Measurements from ENCODE around the gene FAT1.

FAT1 gene

DNA sequence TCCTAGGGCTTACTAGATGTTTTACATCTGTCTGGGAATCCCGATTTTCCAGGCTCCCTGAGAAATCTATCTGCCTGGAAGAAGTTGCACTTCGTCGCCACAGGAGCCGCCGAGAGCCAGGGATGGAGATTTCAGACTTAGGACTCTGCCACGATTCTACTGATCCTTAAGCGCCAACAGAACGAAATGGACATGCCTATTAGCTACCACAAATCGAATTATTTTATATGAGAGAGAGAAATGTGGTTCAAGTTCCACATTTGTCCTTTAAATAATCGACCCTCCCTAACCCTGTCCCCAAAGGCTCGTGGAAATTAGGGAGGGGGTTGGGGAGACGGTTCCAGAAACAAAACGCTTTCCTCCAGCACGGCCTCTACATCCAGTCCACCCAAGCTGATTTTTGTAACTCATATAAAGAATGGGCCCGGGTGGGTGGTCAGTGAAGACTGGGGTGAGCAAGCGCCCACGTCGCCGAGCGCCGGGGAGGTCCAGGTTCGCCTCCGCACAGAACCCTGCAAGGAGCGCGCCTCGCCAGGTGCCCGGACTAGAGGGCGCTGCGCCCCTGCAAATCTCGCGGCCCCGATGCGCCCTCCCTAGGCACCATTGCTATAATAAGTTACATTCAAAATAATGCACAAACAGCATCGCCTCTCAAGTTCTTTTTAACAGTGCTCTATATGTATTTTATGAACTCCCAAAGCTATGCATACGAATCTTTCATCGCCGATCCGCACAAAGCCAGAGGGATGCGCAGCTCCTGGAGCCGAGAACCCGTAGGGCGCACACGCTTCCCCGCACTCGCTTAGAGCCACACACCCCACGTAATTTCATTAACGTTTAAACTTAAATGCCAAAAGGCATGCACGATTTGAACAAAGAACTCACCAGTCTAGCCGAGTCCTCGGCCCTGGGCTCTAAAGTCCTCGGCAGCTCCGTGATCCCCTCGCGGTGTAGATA, 2.1 kb upstream of the FAT1 start:
- peak overlapping the region; percentile 80 for H3K27ac ChIP-seq (ENCODE audit: low read depth, low read length)
- peaks cover 1 to 17% of the 10 kb centered on the region in 2 donors for H3K4me1 ChIP-seq (ENCODE audit: control insufficient read depth in 1 of 2, insufficient read depth in 2 of 2, low read length in 2 of 2)
- no peaks in the 10 kb centered on the region for H3K36me3 ChIP-seq (ENCODE audit: control insufficient read depth in 1 of 2, insufficient read depth in 2 of 2, low read length in 2 of 2)
- no peaks in the 10 kb centered on the region for H3K9me3 ChIP-seq (ENCODE audit: control insufficient read depth in 1 of 2, low read length in 2 of 2)
- peak overlapping the region; percentile 78 to 87 for H3K4me3 ChIP-seq (ENCODE audit: low read depth in 1 of 2, low read length in 2 of 2)
- H3K27me3 ChIP-seq (ENCODE audit: control insufficient read depth in 1 of 2, insufficient read depth in 2 of 2, low read length in 2 of 2): peaks cover 0 to 3% of the 10 kb centered on the region in 2 donors
- H3K9ac ChIP-seq (ENCODE audit: low read depth in 1 of 2, low read length in 2 of 2): peak overlapping the region; percentile 68 to 87

DNA sequence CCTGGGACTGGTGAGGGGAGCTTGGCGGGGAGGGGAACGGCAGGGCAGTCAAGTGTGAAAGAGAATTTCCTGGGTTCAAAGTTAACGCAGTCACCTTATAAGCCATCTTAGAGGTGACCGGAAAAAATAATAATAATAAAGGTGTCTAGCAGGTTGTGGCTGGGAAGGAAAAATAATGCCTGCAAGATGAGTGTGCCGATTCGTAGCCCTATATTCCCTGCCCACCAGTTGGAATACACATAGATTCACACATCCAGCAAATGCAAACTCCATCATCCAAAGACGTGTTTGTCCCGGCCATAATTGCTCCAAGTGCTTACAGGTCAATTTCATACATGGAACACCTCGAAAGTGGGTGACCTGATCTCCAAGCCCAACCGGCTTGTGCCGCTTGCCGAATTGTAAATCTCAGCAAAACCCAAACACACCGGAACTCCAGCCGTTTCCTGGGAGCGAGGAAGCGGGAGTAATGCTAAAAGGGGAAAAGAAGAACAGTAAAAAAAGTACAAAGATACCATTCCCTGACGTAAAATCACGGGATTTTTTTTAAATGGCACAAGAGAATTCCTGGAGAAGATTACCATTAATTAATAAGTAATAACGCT, 1.3 kb upstream of the FAT1 start:
- H3K36me3 ChIP-seq (ENCODE audit: control insufficient read depth in 1 of 2, insufficient read depth in 2 of 2, low read length in 2 of 2): no peaks in the 10 kb centered on the region
- H3K4me1 ChIP-seq (ENCODE audit: control insufficient read depth in 1 of 2, insufficient read depth in 2 of 2, low read length in 2 of 2): peaks cover 0 to 17% of the 10 kb centered on the region in 2 donors
- H3K9me3 ChIP-seq (ENCODE audit: control insufficient read depth in 1 of 2, low read length in 2 of 2): peaks cover 2 to 6% of the 10 kb centered on the region in 2 donors
- peaks cover 0 to 3% of the 10 kb centered on the region in 2 donors for H3K27me3 ChIP-seq (ENCODE audit: control insufficient read depth in 1 of 2, insufficient read depth in 2 of 2, low read length in 2 of 2)
- H3K9ac ChIP-seq (ENCODE audit: low read depth in 1 of 2, low read length in 2 of 2): peak overlapping the region; percentile 68 to 87
- peak overlapping the region; percentile 76 for H3K27ac ChIP-seq (ENCODE audit: low read depth, low read length)
- H3K4me3 ChIP-seq (ENCODE audit: low read depth in 1 of 2, low read length in 2 of 2): peak overlapping the region; percentile 78 to 87

DNA sequence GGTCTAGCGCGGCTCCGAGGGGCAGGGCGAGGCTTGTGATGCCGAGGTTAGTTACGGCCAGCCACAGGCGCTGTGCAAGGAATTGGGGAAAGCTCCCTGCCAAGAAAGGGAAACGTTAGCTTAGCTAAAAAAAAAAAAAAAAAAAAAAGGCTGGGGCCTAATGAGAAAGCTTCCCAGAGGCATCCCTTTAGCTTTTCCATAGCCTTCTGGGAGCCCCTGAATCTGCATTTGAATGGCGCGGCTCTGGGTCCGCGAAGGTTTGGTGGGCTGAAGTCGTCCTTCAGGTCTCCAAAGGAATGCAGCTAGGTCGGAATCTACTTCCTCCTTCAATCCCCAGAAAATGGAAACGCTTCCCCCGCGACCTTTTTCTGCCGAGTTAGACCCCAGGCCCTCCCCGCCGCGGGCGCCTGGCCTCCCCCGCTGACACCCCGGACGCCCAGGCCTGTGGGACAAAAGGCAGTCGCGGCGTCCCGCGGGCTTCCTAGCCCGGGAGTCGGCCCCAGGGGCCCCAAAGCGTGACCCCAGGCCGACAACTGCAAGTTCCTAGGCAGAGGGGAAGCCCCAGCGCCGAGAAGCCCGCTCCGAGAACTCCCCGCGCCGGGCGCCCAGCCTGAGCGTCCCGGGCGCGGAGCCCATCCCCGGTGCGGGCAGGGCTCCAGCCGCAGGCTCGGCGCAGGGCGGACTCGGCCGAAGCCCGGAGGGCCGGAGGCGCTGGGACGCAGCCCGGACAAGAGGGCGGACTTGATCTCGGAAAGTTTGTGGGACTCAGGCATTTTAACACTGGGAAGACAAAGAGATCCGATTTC, 605 bp upstream of the FAT1 start:
- peaks cover 0 to 12% of the 10 kb centered on the region in 2 donors for H3K4me1 ChIP-seq (ENCODE audit: control insufficient read depth in 1 of 2, insufficient read depth in 2 of 2, low read length in 2 of 2)
- no peaks in the 10 kb centered on the region for H3K36me3 ChIP-seq (ENCODE audit: control insufficient read depth in 1 of 2, insufficient read depth in 2 of 2, low read length in 2 of 2)
- H3K4me3 ChIP-seq (ENCODE audit: low read depth in 1 of 2, low read length in 2 of 2): peak overlapping the region; percentile 78 to 87
- peaks cover 0 to 3% of the 10 kb centered on the region in 2 donors for H3K27me3 ChIP-seq (ENCODE audit: control insufficient read depth in 1 of 2, insufficient read depth in 2 of 2, low read length in 2 of 2)
- H3K9ac ChIP-seq (ENCODE audit: low read depth in 1 of 2, low read length in 2 of 2): peak overlapping the region; percentile 68 to 87
- peaks cover 9 to 12% of the 10 kb centered on the region in 2 donors for H3K9me3 ChIP-seq (ENCODE audit: control insufficient read depth in 1 of 2, low read length in 2 of 2)
- H3K27ac ChIP-seq (ENCODE audit: low read depth, low read length): peak overlapping the region; percentile 76

DNA sequence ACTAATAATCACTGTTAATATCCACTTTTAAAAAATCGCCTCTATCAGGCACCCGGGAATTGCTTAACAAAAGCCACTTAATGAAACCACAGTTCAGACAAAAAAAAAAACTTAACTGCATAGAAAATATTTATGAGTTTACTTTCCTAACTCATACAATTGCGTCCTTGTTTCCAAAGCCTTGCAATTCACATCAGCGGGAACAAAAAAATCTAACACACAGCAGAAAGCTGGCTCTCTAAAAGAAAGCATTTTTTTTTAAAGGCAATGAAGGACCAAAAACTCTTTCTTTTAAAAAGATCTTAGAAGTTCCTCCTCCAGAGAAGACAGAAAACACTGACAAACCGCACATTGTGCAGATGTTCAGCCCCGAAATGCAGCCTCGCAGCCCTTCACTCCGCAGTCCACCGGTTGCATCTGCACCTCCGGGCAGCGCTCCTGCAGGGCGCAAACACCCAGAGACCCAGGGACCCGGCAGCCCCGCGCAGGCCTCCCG, 812 bp downstream of the FAT1 start:
- Histone ChIP-seq H3K9ac (ENCODE audit: low read depth in 1 of 2, low read length in 2 of 2) (peak overlapping the region; percentile 40 to 59), H3K36me3 (ENCODE audit: control insufficient read depth in 1 of 2, insufficient read depth in 2 of 2, low read length in 2 of 2) (no peaks in the 10 kb centered on the region), H3K27me3 (ENCODE audit: control insufficient read depth in 1 of 2, insufficient read depth in 2 of 2, low read length in 2 of 2) (peaks cover 0 to 3% of the 10 kb centered on the region in 2 donors), H3K4me1 (ENCODE audit: control insufficient read depth in 1 of 2, insufficient read depth in 2 of 2, low read length in 2 of 2) (peaks cover 0 to 3% of the 10 kb centered on the region in 2 donors), H3K4me3 (ENCODE audit: low read depth in 1 of 2, low read length in 2 of 2) (peak overlapping the region; percentile 70 to 78), H3K9me3 (ENCODE audit: control insufficient read depth in 1 of 2, low read length in 2 of 2) (peaks cover 9 to 15% of the 10 kb centered on the region in 2 donors), H3K27ac (ENCODE audit: low read depth, low read length) (no peak overlapping the region)

DNA sequence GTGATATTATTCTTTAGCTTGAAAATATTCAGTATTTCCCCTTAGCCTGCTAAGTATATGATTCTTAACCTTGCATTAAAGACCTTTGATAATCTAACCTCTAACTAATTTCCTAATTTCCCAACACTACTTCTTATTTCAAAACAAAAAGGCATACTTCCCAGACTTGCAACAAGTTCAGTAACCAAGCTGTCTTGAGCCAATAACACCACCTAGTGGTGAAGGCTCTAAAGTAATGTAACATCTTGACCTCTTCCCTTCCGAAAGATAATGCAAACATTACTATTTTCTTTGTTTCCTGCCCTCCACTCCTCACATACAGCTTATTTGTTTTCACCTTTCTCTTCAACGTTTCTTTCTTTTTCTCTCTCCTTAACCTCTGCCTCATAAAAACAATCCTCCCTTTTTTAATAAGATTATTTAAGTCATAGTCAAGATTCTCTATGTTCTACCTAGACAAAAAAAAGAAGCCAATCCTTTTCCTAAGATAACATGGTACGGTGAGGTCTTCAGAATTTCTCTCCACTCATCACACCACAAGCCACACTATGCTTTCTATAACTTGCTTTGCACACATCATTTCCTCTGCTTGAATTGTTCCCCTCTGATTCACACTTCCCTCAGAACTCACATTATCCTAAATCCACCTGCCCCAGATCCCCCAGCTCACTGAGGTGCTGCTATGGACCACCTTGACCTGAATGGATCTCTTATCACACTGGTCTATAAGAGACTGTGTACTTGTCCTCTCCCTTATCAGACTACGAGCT, 3.5 kb downstream of the FAT1 start:
- no peak overlapping the region for H3K27ac ChIP-seq (ENCODE audit: low read depth, low read length)
- no peaks in the 10 kb centered on the region for H3K36me3 ChIP-seq (ENCODE audit: control insufficient read depth in 1 of 2, insufficient read depth in 2 of 2, low read length in 2 of 2)
- H3K4me3 ChIP-seq (ENCODE audit: low read depth in 1 of 2, low read length in 2 of 2): peak overlapping the region in 1 of 2 donors; percentile 18
- no peaks in the 10 kb centered on the region for H3K27me3 ChIP-seq (ENCODE audit: control insufficient read depth in 1 of 2, insufficient read depth in 2 of 2, low read length in 2 of 2)
- H3K9me3 ChIP-seq (ENCODE audit: control insufficient read depth in 1 of 2, low read length in 2 of 2): peaks cover 9 to 15% of the 10 kb centered on the region in 2 donors
- peaks cover 0 to 7% of the 10 kb centered on the region in 2 donors for H3K4me1 ChIP-seq (ENCODE audit: control insufficient read depth in 1 of 2, insufficient read depth in 2 of 2, low read length in 2 of 2)
- no peak overlapping the region for H3K9ac ChIP-seq (ENCODE audit: low read depth in 1 of 2, low read length in 2 of 2)

DNA sequence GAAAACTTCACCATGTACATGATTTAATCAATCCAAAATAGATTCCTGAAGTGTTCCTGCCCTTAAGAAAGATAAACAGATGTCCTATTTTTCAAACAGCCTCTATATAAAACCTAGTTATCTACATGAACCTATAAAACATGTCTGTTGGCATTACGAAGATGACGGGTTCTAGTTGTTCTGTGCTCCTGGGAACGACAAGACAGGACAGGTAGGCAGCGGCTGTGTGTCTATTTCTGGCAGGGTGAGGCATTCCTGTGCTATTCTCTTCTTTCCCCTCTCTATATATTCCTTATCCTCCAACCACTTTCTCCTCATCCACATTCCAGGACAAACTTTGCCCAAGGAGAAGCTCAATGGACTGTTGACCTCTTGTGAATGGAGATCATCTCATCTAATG, 6.1 kb downstream of the FAT1 start:
- H3K27me3 ChIP-seq (ENCODE audit: control insufficient read depth in 1 of 2, insufficient read depth in 2 of 2, low read length in 2 of 2): no peaks in the 10 kb centered on the region
- peaks cover 0 to 7% of the 10 kb centered on the region in 2 donors for H3K4me1 ChIP-seq (ENCODE audit: control insufficient read depth in 1 of 2, insufficient read depth in 2 of 2, low read length in 2 of 2)

DNA sequence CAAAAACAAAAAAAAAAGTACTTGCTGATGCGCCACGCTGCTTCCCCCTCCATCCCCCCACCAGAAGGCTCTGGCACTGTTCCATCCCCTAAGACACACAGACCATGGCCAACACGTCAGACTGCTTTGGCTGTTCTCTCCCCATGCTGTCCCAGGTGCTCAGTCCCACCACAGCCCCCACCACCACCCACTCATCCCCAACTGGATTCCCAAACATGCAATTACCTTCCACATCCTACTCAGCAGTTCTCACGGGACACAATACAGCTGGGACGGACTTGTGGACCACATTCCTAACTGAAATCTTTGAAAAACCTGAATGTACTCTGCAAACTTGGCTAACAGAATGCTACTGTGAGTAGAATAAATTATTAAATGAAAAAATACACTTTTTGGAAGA, 8.6 kb downstream of the FAT1 start:
- Histone ChIP-seq H3K36me3 (ENCODE audit: control insufficient read depth in 1 of 2, insufficient read depth in 2 of 2, low read length in 2 of 2) (no peaks in the 10 kb centered on the region), H3K4me1 (ENCODE audit: control insufficient read depth in 1 of 2, insufficient read depth in 2 of 2, low read length in 2 of 2) (peaks cover 7% of the 10 kb centered on the region in 2 donors), H3K9ac (ENCODE audit: low read depth in 1 of 2, low read length in 2 of 2) (no peak overlapping the region), H3K27ac (ENCODE audit: low read depth, low read length) (no peak overlapping the region), H3K27me3 (ENCODE audit: control insufficient read depth in 1 of 2, insufficient read depth in 2 of 2, low read length in 2 of 2) (no peaks in the 10 kb centered on the region), H3K4me3 (ENCODE audit: low read depth in 1 of 2, low read length in 2 of 2) (no peak overlapping the region), H3K9me3 (ENCODE audit: control insufficient read depth in 1 of 2, low read length in 2 of 2) (peaks cover 9 to 10% of the 10 kb centered on the region in 2 donors)

More for the DNA sequence above, 6.1 kb downstream of the FAT1 start:
- Histone ChIP-seq H3K9ac (ENCODE audit: low read depth in 1 of 2, low read length in 2 of 2) (no peak overlapping the region), H3K9me3 (ENCODE audit: control insufficient read depth in 1 of 2, low read length in 2 of 2) (peaks cover 9 to 15% of the 10 kb centered on the region in 2 donors), H3K36me3 (ENCODE audit: control insufficient read depth in 1 of 2, insufficient read depth in 2 of 2, low read length in 2 of 2) (no peaks in the 10 kb centered on the region), H3K4me3 (ENCODE audit: low read depth in 1 of 2, low read length in 2 of 2) (no peak overlapping the region), H3K27ac (ENCODE audit: low read depth, low read length) (no peak overlapping the region)

DNA sequence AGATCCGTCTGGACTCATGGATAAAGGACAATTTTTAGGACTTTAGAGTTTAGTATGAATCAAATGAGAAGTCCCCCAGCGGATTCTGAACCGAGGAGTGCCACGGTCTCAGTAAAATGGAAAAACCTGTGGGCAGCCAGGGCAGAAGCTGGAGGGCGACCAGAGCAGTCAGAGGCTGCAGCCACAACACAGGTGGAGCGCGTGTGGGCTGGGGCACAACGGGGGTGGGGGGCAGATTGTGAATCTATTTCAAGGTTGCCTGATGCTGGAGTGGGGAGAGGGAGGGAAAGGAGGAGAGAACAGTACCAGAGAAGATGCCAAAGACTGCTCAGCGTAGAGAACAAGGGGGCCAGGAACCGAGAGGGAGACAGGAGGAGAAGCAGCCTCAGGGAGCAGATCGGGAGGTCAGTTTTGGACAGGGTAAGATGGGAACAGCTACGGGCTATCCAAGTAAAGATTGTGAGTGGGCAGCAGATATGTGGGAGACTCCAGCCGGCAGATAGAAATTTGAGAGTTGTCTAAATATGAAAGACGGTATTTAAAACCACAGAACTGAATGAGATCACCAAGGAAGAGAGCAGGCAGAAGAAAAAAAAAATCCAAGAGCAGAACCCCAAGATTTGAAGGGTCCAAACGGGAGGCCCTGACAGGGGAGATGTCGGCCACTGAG, 9.5 kb downstream of the FAT1 start:
- H3K9ac ChIP-seq (ENCODE audit: low read depth in 1 of 2, low read length in 2 of 2): no peak overlapping the region
- peaks cover 7 to 14% of the 10 kb centered on the region in 2 donors for H3K4me1 ChIP-seq (ENCODE audit: control insufficient read depth in 1 of 2, insufficient read depth in 2 of 2, low read length in 2 of 2)

DNA sequence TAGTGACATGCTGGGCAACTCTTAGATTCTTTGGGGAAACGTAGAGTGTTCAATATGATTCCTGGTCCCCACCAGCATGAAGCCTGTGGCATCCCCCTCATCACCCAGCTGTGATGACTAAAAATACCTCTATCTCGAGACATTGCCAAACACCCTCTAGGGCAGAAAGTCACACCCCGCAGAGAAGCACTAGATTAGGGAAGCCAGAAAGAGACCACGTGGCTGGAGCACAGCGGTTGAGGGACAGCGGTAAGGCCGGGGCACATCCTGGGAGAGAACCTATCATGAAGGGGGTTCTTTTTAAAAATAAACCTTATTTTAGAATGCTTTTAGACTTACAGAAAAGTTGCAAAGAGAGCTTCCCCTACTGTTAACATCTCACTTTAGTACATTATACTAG, 11.0 kb downstream of the FAT1 start:
- H3K4me3 ChIP-seq (ENCODE audit: low read depth in 1 of 2, low read length in 2 of 2): no peak overlapping the region
- H3K27ac ChIP-seq (ENCODE audit: low read depth, low read length): no peak overlapping the region

More for the DNA sequence above, 9.5 kb downstream of the FAT1 start:
- H3K36me3 ChIP-seq (ENCODE audit: control insufficient read depth in 1 of 2, insufficient read depth in 2 of 2, low read length in 2 of 2): peaks cover under 1 to 5% of the 10 kb centered on the region in 2 donors
- H3K27ac ChIP-seq (ENCODE audit: low read depth, low read length): no peak overlapping the region
- H3K4me3 ChIP-seq (ENCODE audit: low read depth in 1 of 2, low read length in 2 of 2): no peak overlapping the region
- no peaks in the 10 kb centered on the region for H3K27me3 ChIP-seq (ENCODE audit: control insufficient read depth in 1 of 2, insufficient read depth in 2 of 2, low read length in 2 of 2)
- H3K9me3 ChIP-seq (ENCODE audit: control insufficient read depth in 1 of 2, low read length in 2 of 2): peaks cover 0 to 3% of the 10 kb centered on the region in 2 donors

More for the DNA sequence above, 11.0 kb downstream of the FAT1 start:
- Histone ChIP-seq H3K36me3 (ENCODE audit: control insufficient read depth in 1 of 2, insufficient read depth in 2 of 2, low read length in 2 of 2) (peaks cover 15 to 19% of the 10 kb centered on the region in 2 donors), H3K9me3 (ENCODE audit: control insufficient read depth in 1 of 2, low read length in 2 of 2) (no peaks in the 10 kb centered on the region), H3K9ac (ENCODE audit: low read depth in 1 of 2, low read length in 2 of 2) (no peak overlapping the region), H3K4me1 (ENCODE audit: control insufficient read depth in 1 of 2, insufficient read depth in 2 of 2, low read length in 2 of 2) (peaks cover 13 to 16% of the 10 kb centered on the region in 2 donors), H3K27me3 (ENCODE audit: control insufficient read depth in 1 of 2, insufficient read depth in 2 of 2, low read length in 2 of 2) (no peaks in the 10 kb centered on the region)

Data from duodenal mucosa (tissue), 2 donors.